ENCODE measurements around the gene XPO1. TPM values are rescaled to one million over a fixed set of nuclear protein-coding genes. Genes with fewer than 3 reads are reported as not detected.

XPO1 gene
- total and polyA plus RNA-seq, 2 experiments from 2014 or later: 115 to 485 TPM

- Mint-ChIP-seq H3K27me3 (ENCODE audit: insufficient read depth, low read depth, poor library complexity) (peaks cover 12% of the 10 kb centered on the region), H3K36me3 (ENCODE audit: low read depth) (peaks cover 95% of the 10 kb centered on the region), H3K9me3 (no peaks in the 10 kb centered on the region), H3K4me1 (peaks cover 17% of the 10 kb centered on the region; the same call in 2 of the 3 replicates), H3K4me3 (no peak overlapping the region), H3K27ac (no peak overlapping the region; the same call in 1 of the 2 replicates)
- Histone ChIP-seq H3K9me2 (ENCODE audit: insufficient read depth) (no peaks in the 10 kb centered on the region), H3K79me2 (replicated peaks; ENCODE audit: insufficient read depth) (peaks cover 100% of the 10 kb centered on the region), H3K4me2 (no peak overlapping the region), H3K4me1 (ENCODE audit: insufficient read depth) (peaks cover 13% of the 10 kb centered on the region), H3K4me3 (no peak overlapping the region), H2AFZ (no peak overlapping the region), H4K20me1 (replicated peaks; ENCODE audit: insufficient read depth) (peaks cover 74% of the 10 kb centered on the region), H3K36me3 (ENCODE audit: insufficient read depth) (peaks cover 46% of the 10 kb centered on the region), H3K27me3 (ENCODE audit: insufficient read depth) (no peaks in the 10 kb centered on the region), H3K27ac (ENCODE audit: low read depth) (peak overlapping the region; percentile 84), H3F3A (replicated peaks; ENCODE audit: low read depth) (peaks cover 33% of the 10 kb centered on the region)
- peak; percentile 26; the same call in 2 of the 3 replicates for ATAC-seq
- DNase-seq (ENCODE audit: low spot score): no peak
- TF ChIP-seq CTCF (conservative IDR thresholded peaks at IDR 0.05; ENCODE audit: low read depth in 2 of 2) (no peak), JUNB (IDR thresholded peaks at IDR 0.05; ENCODE audit: unreplicated experiment) (no peak), ETS1 (IDR thresholded peaks at IDR 0.05) (no peak), ZNF331 (CRISPR knock-in tag; IDR thresholded peaks at IDR 0.05; ENCODE audit: low read depth) (no peak), REST (IDR thresholded peaks at IDR 0.05; ENCODE audit: unreplicated experiment) (no peak), STAT1 (IDR thresholded peaks at IDR 0.05; ENCODE audit: unreplicated experiment) (no peak), POLR2AphosphoS5 (IDR thresholded peaks at IDR 0.05; ENCODE audit: low read depth) (no peak), EZH2 (IDR thresholded peaks at IDR 0.05; ENCODE audit: low read depth, unreplicated experiment) (no peak)
These were observed 25.3 kb downstream of the XPO1 start for GRCh38 chr2:61512768-61513398.

All from GM23338 (cell line).